SK-N-SH (cell line): ENCODE measurements around the gene ZMAT2. TPM values are rescaled to one million over a fixed set of nuclear protein-coding genes. Genes with fewer than 3 reads are reported as not detected.
A peak's percentile ranks its signal among the peaks of the same experiment; 100 is the strongest.

Experiments
- CTCF ChIA-PET: fragments of 300-600, 350-600 bp; formaldehyde crosslinking; extraction: SDS; loops from one replicate; lab custom pipeline; 2021; lab: Yijun Ruan, JAX
- POLR2A ChIA-PET: fragments of 350-600 bp; sonication (Branson Sonifier 250); formaldehyde crosslinking; extraction: SDS; loops from one replicate; lab custom pipeline; 2020; ENCODE audit warnings: antibody characterized with exemption, inconsistent platforms; lab: Yijun Ruan, JAX
- DNase-seq: peaks from one replicate; pipeline ENCODE4 v3.0.0; 2012
- H2AFZ ChIP-seq: fragments of 200-600 bp; sonication (generic); 2 replicates; pipeline ENCODE4 v1.8.1; 2016; ENCODE audit warnings: antibody characterized with exemption, mild to moderate bottlenecking, low read depth
- H3F3A ChIP-seq: fragments of 200-600 bp; sonication (generic); replicated peaks from 2 replicates; pipeline ENCODE3; 2016; ENCODE audit warnings: antibody characterized with exemption, mild to moderate bottlenecking; ENCODE audit not compliant: insufficient read depth
- H3K27ac ChIP-seq, 2 experiments: fragments of 200-500 bp in 1 of 2; fragments of 200-600 bp in 1 of 2; sonication (Bioruptor generic) in 1 of 2; sonication (generic), shearing (Covaris generic) in 1 of 2; 2 replicates each; pipeline versions ENCODE4 v1.5.1 to v1.6.1; 2014 to 2016; ENCODE audit warnings: low read depth in 2 of 2, inconsistent platforms in 1 of 2, low read length in 1 of 2, mild to moderate bottlenecking in 1 of 2, mixed read lengths in 1 of 2
- H3K27me3 ChIP-seq: fragments of 200-600 bp; sonication (generic), shearing (Covaris generic); 2 replicates; pipeline ENCODE4 v1.6.1; 2016; ENCODE audit warnings: mixed run types; ENCODE audit not compliant: insufficient read depth
- H3K36me3 ChIP-seq, 2 experiments: fragments of 200-500 bp in 1 of 2; fragments of 200-600 bp in 1 of 2; sonication (Bioruptor generic) in 1 of 2; sonication (generic) in 1 of 2; replicated peaks in 1 of 2; 2 replicates each; pipeline versions ENCODE3 to v1.5.1; 2014 to 2016; ENCODE audit warnings: low read length in 1 of 2, mild to moderate bottlenecking in 1 of 2; ENCODE audit not compliant: insufficient read depth in 2 of 2, control insufficient read depth in 1 of 2
- H3K4me1 ChIP-seq, 2 experiments: fragments of 200-500 bp in 1 of 2; fragments of 200-600 bp in 1 of 2; sonication (Bioruptor generic) in 1 of 2; sonication (generic), shearing (Covaris generic) in 1 of 2; 2 replicates each; pipeline versions ENCODE4 v1.5.1 to v1.6.1; 2014 to 2016; ENCODE audit warnings: low read depth in 1 of 2, low read length in 1 of 2, mixed run types in 1 of 2; ENCODE audit not compliant: insufficient read depth in 2 of 2, control insufficient read depth in 1 of 2
- H3K4me2 ChIP-seq: fragments of 200-600 bp; sonication (generic), shearing (Covaris generic); 2 replicates; pipeline ENCODE4 v1.6.1; 2017; ENCODE audit warnings: mixed run types
- H3K4me3 ChIP-seq, 2 experiments: fragments of 200-500 bp in 1 of 2; fragments of 200-600 bp in 1 of 2; sonication (Bioruptor generic) in 1 of 2; sonication (generic), shearing (Covaris generic) in 1 of 2; 2 replicates each; pipeline versions ENCODE4 v1.5.1 to v1.8.1; 2014 to 2016; ENCODE audit warnings: low read depth in 2 of 2, inconsistent platforms in 1 of 2, low read length in 1 of 2, mild to moderate bottlenecking in 1 of 2, mixed read lengths in 1 of 2, moderate library complexity in 1 of 2
- H3K79me2 ChIP-seq: fragments of 200-600 bp; sonication (generic); 2 replicates; pipeline ENCODE4 v1.8.1; 2017; ENCODE audit warnings: mild to moderate bottlenecking; ENCODE audit not compliant: insufficient read depth
- H3K9ac ChIP-seq: fragments of 200-600 bp; sonication (generic); 2 replicates; pipeline ENCODE4 v1.6.1; 2017; ENCODE audit warnings: mixed run types
- H3K9me2 ChIP-seq: fragments of 200-600 bp; sonication (generic); 2 replicates; pipeline ENCODE4 v1.6.1; 2017; ENCODE audit warnings: mixed run types
- H3K9me3 ChIP-seq: fragments of 200-600 bp; sonication (generic); 2 replicates; pipeline ENCODE4 v1.6.1; 2017; ENCODE audit warnings: mixed run types, mild to moderate bottlenecking, moderate library complexity
- H4K20me1 ChIP-seq: fragments of 200-600 bp; sonication (generic); 2 replicates; pipeline ENCODE4 v1.6.1; 2017; ENCODE audit warnings: mild to moderate bottlenecking, mixed run types; ENCODE audit not compliant: insufficient read depth
- CTCF ChIP-seq: fragments of 200-600 bp; sonication (generic); IDR thresholded peaks from 2 replicates; pipeline ENCODE4 v1.6.1; 2017; ENCODE audit warnings: antibody characterized with exemption, mild to moderate bottlenecking, moderate library complexity
- EZH2phosphoT487 ChIP-seq: fragments of 200-600 bp; sonication (generic); IDR thresholded peaks from 2 replicates; pipeline ENCODE4 v1.6.1; 2017; ENCODE audit warnings: low read depth, mixed run types, mild to moderate bottlenecking, antibody characterized with exemption, moderate library complexity, borderline replicate concordance
- FOXM1 ChIP-seq: IDR thresholded peaks from 2 replicates; pipeline ENCODE4 v1.4.0; 2012; ENCODE audit warnings: low read depth, mild to moderate bottlenecking
- JUND ChIP-seq: IDR thresholded peaks from 2 replicates; pipeline ENCODE4 v1.4.0; 2012
- MAX ChIP-seq: IDR thresholded peaks from 2 replicates; pipeline ENCODE4 v1.4.0; 2012; ENCODE audit warnings: low read depth
- NRF1 ChIP-seq: IDR thresholded peaks from 2 replicates; pipeline ENCODE4 v1.6.1; 2012; ENCODE audit warnings: low read depth, mild to moderate bottlenecking, low read length
- POLR2AphosphoS5 ChIP-seq: IDR thresholded peaks from 2 replicates; pipeline ENCODE4 v1.6.1; 2012; ENCODE audit warnings: low read depth, low read length
- RAD21 ChIP-seq: IDR thresholded peaks from 2 replicates; pipeline ENCODE4 v1.6.1; 2012; ENCODE audit warnings: mild to moderate bottlenecking, low read length
- RCOR1 ChIP-seq: fragments of 150-350 bp; IDR thresholded peaks from 2 replicates; pipeline ENCODE4 v1.6.1; 2017; ENCODE audit warnings: antibody characterized with exemption, low read length
- RFX5 ChIP-seq: IDR thresholded peaks from 2 replicates; pipeline ENCODE4 v1.6.1; 2012; ENCODE audit warnings: mild to moderate bottlenecking, improper control_type of control experiment, low read length
- RXRA ChIP-seq: IDR thresholded peaks from 2 replicates; pipeline ENCODE4 v1.4.0; 2012; ENCODE audit warnings: low read depth, mild to moderate bottlenecking, borderline replicate concordance
- SMC3 ChIP-seq: IDR thresholded peaks from 2 replicates; pipeline ENCODE4 v1.6.1; 2012; ENCODE audit warnings: low read depth, low read length, improper control_type of control experiment
- TCF12 ChIP-seq: IDR thresholded peaks from 2 replicates; pipeline ENCODE4 v1.4.0; 2012
- TEAD4 ChIP-seq: IDR thresholded peaks from 2 replicates; pipeline ENCODE4 v1.4.0; 2012; ENCODE audit warnings: mild to moderate bottlenecking, borderline replicate concordance; ENCODE audit not compliant: insufficient read depth
- ZBTB33 ChIP-seq: IDR thresholded peaks from 2 replicates; pipeline ENCODE4 v1.4.0; 2012; ENCODE audit warnings: low read depth, borderline replicate concordance
- WGBS: methylation state at CpG from one replicate; pipeline ENCODE4 v1.1.6; 2017; ENCODE audit warnings: low lambda C conversion rate; 5-methylcytosine and 5-hydroxymethylcytosine counted together
- polyA plus RNA-seq, 3 experiments: library from polyadenylated mRNA; depleted of rRNA; stranded (reverse); fragments of >200 nt; gene quantifications; 2 replicates each; pipeline ENCODE4 v1.2.3, GENCODE V29; 2012
- TF ChIP-seq, protein P1 (sequence below): IDR thresholded peaks from 2 replicates; pipeline ENCODE4 v1.6.1; 2012; ENCODE audit warnings: mild to moderate bottlenecking, low read depth, low read length, moderate library complexity
- TF ChIP-seq, protein P2 (sequence below): fragments of 150-350 bp; IDR thresholded peaks from 2 replicates; pipeline ENCODE4 v1.6.1; 2016; ENCODE audit warnings: mild to moderate bottlenecking, low read depth, low read length
- TF ChIP-seq, protein P3 (sequence below): IDR thresholded peaks from 2 replicates; pipeline ENCODE4 v1.4.0; 2012; ENCODE audit warnings: low read depth, borderline replicate concordance

The ZMAT2 gene
- polyA plus RNA-seq, 1 of the 3 experiments (the other 2 are of a cell fraction): 30.9 TPM

DNA sequence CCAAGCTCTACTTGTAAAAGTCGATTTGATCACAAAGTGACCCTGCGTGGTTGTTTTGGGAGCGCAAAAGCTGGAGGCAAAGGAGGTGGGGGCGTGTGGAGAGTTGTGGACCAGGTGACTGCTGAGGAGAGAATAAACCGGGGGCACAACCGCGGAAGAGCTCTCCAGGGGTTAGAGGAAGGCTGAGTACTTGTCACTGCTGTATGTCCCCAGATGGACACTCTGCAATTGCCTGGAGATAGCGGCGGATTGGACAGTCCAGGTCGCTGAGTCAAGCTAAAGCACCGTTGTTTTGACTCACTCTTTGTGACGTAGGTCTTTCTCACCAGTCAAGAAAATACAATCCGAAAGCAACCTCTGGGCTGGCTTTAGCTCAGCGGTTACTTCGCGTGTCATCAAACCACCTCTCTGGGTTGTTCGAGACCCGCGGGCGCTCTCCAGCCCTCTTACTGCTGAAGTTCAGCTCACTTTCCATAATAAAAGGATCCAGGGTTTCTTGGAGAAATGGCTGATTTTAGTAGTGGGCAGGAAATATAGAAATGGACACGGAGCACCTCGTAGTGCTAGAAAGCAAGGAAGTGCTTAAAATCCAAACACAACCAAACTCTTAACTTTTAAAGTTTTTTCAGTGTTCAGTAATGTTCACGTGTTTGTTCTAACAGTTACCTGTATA, 25.7 kb downstream of the ZMAT2 start (continued):
- TF ChIP-seq, protein P1, sequence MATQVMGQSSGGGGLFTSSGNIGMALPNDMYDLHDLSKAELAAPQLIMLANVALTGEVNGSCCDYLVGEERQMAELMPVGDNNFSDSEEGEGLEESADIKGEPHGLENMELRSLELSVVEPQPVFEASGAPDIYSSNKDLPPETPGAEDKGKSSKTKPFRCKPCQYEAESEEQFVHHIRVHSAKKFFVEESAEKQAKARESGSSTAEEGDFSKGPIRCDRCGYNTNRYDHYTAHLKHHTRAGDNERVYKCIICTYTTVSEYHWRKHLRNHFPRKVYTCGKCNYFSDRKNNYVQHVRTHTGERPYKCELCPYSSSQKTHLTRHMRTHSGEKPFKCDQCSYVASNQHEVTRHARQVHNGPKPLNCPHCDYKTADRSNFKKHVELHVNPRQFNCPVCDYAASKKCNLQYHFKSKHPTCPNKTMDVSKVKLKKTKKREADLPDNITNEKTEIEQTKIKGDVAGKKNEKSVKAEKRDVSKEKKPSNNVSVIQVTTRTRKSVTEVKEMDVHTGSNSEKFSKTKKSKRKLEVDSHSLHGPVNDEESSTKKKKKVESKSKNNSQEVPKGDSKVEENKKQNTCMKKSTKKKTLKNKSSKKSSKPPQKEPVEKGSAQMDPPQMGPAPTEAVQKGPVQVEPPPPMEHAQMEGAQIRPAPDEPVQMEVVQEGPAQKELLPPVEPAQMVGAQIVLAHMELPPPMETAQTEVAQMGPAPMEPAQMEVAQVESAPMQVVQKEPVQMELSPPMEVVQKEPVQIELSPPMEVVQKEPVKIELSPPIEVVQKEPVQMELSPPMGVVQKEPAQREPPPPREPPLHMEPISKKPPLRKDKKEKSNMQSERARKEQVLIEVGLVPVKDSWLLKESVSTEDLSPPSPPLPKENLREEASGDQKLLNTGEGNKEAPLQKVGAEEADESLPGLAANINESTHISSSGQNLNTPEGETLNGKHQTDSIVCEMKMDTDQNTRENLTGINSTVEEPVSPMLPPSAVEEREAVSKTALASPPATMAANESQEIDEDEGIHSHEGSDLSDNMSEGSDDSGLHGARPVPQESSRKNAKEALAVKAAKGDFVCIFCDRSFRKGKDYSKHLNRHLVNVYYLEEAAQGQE: peak; percentile 94
- TF ChIP-seq POLR2AphosphoS5: no peak
- TF ChIP-seq MAX: peak; percentile 70; the same call in 1 of the 2 replicates
- TF ChIP-seq RFX5: peak; percentile 86
- no peak for TF ChIP-seq RCOR1
- TF ChIP-seq RXRA: peak; percentile 33; the same call in 1 of the 2 replicates
- peak; percentile 93 for TF ChIP-seq TEAD4
- no peak for TF ChIP-seq SMC3
- no peak for TF ChIP-seq CTCF
- no peak for TF ChIP-seq RAD21

- Histone ChIP-seq H3K4me3 (no peak overlapping the region), H3K27me3 (no peaks in the 10 kb centered on the region), H2AFZ (no peak overlapping the region), H3K4me1 (no peaks in the 10 kb centered on the region), H3K79me2 (no peaks in the 10 kb centered on the region), H3K9me3 (no peaks in the 10 kb centered on the region; the same call in 1 of the 2 replicates), H3K9ac (no peak overlapping the region), H3K4me2 (no peak overlapping the region), H3K9me2 (no peaks in the 10 kb centered on the region), H3F3A (no peaks in the 10 kb centered on the region), H3K36me3 (no peaks in the 10 kb centered on the region), H3K27ac (no peak overlapping the region), H4K20me1 (no peaks in the 10 kb centered on the region)
- CTCF ChIA-PET: interaction anchor here (1.1 to 2.3 kb wide), 4 partner anchors 13 to 360 kb away, joined by 3 to 10 read pairs (median 4); no protein-coding TSS in a partner anchor
- WGBS: 31% methylated on average over 4 of the region's 4 CpGs
- POLR2A ChIA-PET: no interaction called here
- no peak for DNase-seq
- TF ChIP-seq CTCF (no peak), RXRA (no peak), EZH2phosphoT487 (no peak), JUND (no peak), FOXM1 (no peak), ZBTB33 (no peak), RCOR1 (no peak), SMC3 (no peak), TCF12 (no peak), NRF1 (no peak)
- TF ChIP-seq, protein P2, sequence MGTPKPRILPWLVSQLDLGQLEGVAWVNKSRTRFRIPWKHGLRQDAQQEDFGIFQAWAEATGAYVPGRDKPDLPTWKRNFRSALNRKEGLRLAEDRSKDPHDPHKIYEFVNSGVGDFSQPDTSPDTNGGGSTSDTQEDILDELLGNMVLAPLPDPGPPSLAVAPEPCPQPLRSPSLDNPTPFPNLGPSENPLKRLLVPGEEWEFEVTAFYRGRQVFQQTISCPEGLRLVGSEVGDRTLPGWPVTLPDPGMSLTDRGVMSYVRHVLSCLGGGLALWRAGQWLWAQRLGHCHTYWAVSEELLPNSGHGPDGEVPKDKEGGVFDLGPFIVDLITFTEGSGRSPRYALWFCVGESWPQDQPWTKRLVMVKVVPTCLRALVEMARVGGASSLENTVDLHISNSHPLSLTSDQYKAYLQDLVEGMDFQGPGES: no peak
- TF ChIP-seq, protein P3, sequence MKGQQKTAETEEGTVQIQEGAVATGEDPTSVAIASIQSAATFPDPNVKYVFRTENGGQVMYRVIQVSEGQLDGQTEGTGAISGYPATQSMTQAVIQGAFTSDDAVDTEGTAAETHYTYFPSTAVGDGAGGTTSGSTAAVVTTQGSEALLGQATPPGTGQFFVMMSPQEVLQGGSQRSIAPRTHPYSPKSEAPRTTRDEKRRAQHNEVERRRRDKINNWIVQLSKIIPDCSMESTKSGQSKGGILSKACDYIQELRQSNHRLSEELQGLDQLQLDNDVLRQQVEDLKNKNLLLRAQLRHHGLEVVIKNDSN: no peak
Observed at GRCh38 chr5:140733098-140733497, 32.9 kb downstream of the ZMAT2 start.
